Endodermal cell (in vitro differentiated cells): ENCODE results near the gene GBP6. TPM values are rescaled to one million over a fixed set of nuclear protein-coding genes. Genes with fewer than 3 reads are reported as not detected.

Experiments
- DNase-seq: peaks from one replicate; pipeline ENCODE4 v3.0.0-alpha.2; 2017
- H3K27ac ChIP-seq: 2 replicates; pipeline ENCODE4 v1.5.1; 2013; ENCODE audit warnings: mild to moderate bottlenecking, low read depth, low read length, moderate library complexity
- H3K27me3 ChIP-seq: 2 replicates; pipeline ENCODE4 v1.6.1; 2013; ENCODE audit warnings: mild to moderate bottlenecking, low read length, moderate library complexity; ENCODE audit not compliant: insufficient read depth, control insufficient read depth, poor library complexity, severe bottlenecking
- H3K36me3 ChIP-seq: 2 replicates; pipeline ENCODE4 v1.7.0; 2013; ENCODE audit warnings: mild to moderate bottlenecking, low read length, moderate library complexity; ENCODE audit not compliant: control insufficient read depth, insufficient read depth
- H3K4me1 ChIP-seq: one replicate; pipeline ENCODE4 v1.7.0; 2013; ENCODE audit warnings: low read length; ENCODE audit not compliant: control insufficient read depth, insufficient read depth
- H3K4me3 ChIP-seq: 2 replicates; pipeline ENCODE4 v1.5.1; 2013; ENCODE audit warnings: mild to moderate bottlenecking, low read length, moderate library complexity
- H3K9ac ChIP-seq: 2 replicates; pipeline ENCODE4 v1.6.1; 2013; ENCODE audit warnings: mild to moderate bottlenecking, low read length, moderate library complexity; ENCODE audit not compliant: poor library complexity, severe bottlenecking; ENCODE audit errors: extremely low read depth
- H3K9me3 ChIP-seq: 2 replicates; pipeline ENCODE4 v1.6.1; 2013; ENCODE audit warnings: mild to moderate bottlenecking, low read length, moderate library complexity; ENCODE audit not compliant: control insufficient read depth
- H3K27ac Mint-ChIP-seq: 2 replicates; pipeline ENCODE4 v1.8.0; 2020; ENCODE audit warnings: mixed read lengths
- H3K27me3 Mint-ChIP-seq: 2 replicates; pipeline ENCODE4 v1.8.0; 2021; ENCODE audit warnings: mild to moderate bottlenecking, mixed read lengths; ENCODE audit not compliant: insufficient read depth
- H3K36me3 Mint-ChIP-seq: 2 replicates; pipeline ENCODE4 v1.8.0; 2020; ENCODE audit warnings: low read depth, mixed read lengths
- H3K4me1 Mint-ChIP-seq: 2 replicates; pipeline ENCODE4 v1.8.0; 2020; ENCODE audit warnings: mixed read lengths
- H3K4me3 Mint-ChIP-seq: 2 replicates; pipeline ENCODE4 v1.8.0; 2020; ENCODE audit warnings: mild to moderate bottlenecking, moderate library complexity, mixed read lengths
- H3K9me3 Mint-ChIP-seq: 2 replicates; pipeline ENCODE4 v1.8.0; 2020; ENCODE audit warnings: mild to moderate bottlenecking, mixed read lengths
- CTCF ChIP-seq: fragments of 200-600 bp; sonication (generic); conservative IDR thresholded peaks from 2 replicates; pipeline ENCODE4 v1.5.0; 2021; ENCODE audit warnings: antibody characterized with exemption, mild to moderate bottlenecking
- WGBS, 2 experiments: methylation state at CpG; one replicate each; pipeline versions ENCODE4 v1.1.5 to v1.1.7; 2013; ENCODE audit warnings: missing lambda C conversion rate in 2 of 2, mixed read lengths in 1 of 2; ENCODE audit not compliant: insufficient coverage in 1 of 2, insufficient read length in 1 of 2; 5-methylcytosine and 5-hydroxymethylcytosine counted together
- total RNA-seq, 2 donors: library from RNA; stranded (reverse); fragmentation: NEBNext Ultra II Directional in 1 of 2; extraction: Animal tissue kit (Norgen Biotek cat#: 25700) in 1 of 2; gene quantifications; 2 replicates in 1 of 2; 3 replicates in 1 of 2; pipeline ENCODE4 v1.2.1, GENCODE V29; 2021

Gene GBP6
- total RNA-seq, 2 donors from 2014 or later = not detected

- Mint-ChIP-seq H3K4me3 (no peak overlapping the region), H3K27ac (no peak overlapping the region), H3K9me3 (peaks cover 3% of the 10 kb centered on the region), H3K4me1 (no peaks in the 10 kb centered on the region), H3K36me3 (no peaks in the 10 kb centered on the region), H3K27me3 (no peaks in the 10 kb centered on the region)
- Histone ChIP-seq H3K27ac (no peak overlapping the region), H3K4me3 (no peak overlapping the region), H3K9me3 (no peaks in the 10 kb centered on the region), H3K27me3 (no peaks in the 10 kb centered on the region), H3K36me3 (no peaks in the 10 kb centered on the region), H3K9ac (no peak overlapping the region), H3K4me1 (no peaks in the 10 kb centered on the region)
- no peak for TF ChIP-seq CTCF
- DNase-seq = no peak
Observed at GRCh38 chr1:89378001-89378400, 14.1 kb downstream of the GBP6 start.

GRCh38 chr1:89381618-89382017 lies 17.8 kb downstream of the GBP6 start:
- DNase-seq = peak; percentile 51
- H3K4me1 ChIP-seq = no peaks in the 10 kb centered on the region
- Mint-ChIP-seq H3K9me3 (no peaks in the 10 kb centered on the region), H3K4me1 (no peaks in the 10 kb centered on the region), H3K36me3 (no peaks in the 10 kb centered on the region), H3K27ac (no peak overlapping the region), H3K27me3 (no peaks in the 10 kb centered on the region), H3K4me3 (no peak overlapping the region)
- no peaks in the 10 kb centered on the region for H3K27me3 ChIP-seq
- no peak overlapping the region for H3K4me3 ChIP-seq
- H3K9ac ChIP-seq = no peak overlapping the region
- no peak overlapping the region for H3K27ac ChIP-seq
- H3K9me3 ChIP-seq = no peaks in the 10 kb centered on the region
- WGBS, 2 experiments = 87 to 90% methylated on average over 6 of the region's 6 CpGs
- peak; percentile 23 for TF ChIP-seq CTCF
- no peaks in the 10 kb centered on the region for H3K36me3 ChIP-seq

- DNase-seq = no peak
- Histone ChIP-seq H3K9me3 (no peaks in the 10 kb centered on the region), H3K36me3 (no peaks in the 10 kb centered on the region), H3K4me1 (no peaks in the 10 kb centered on the region), H3K4me3 (no peak overlapping the region), H3K27ac (no peak overlapping the region), H3K9ac (no peak overlapping the region), H3K27me3 (no peaks in the 10 kb centered on the region)
- no peaks in the 10 kb centered on the region for H3K36me3 Mint-ChIP-seq
- no peak for TF ChIP-seq CTCF
- no peak overlapping the region for H3K4me3 Mint-ChIP-seq
- H3K4me1 Mint-ChIP-seq = no peaks in the 10 kb centered on the region
- no peak overlapping the region for H3K27ac Mint-ChIP-seq
- H3K27me3 Mint-ChIP-seq = no peaks in the 10 kb centered on the region
- H3K9me3 Mint-ChIP-seq = no peaks in the 10 kb centered on the region
Observed at GRCh38 chr1:89382479-89382878, 18.6 kb downstream of the GBP6 start.
